ENCODE data around the gene NDP.

- TF ChIP-seq CTCF (IDR thresholded peaks at IDR 0.05) (no peak), POLR2AphosphoS5 (IDR thresholded peaks at IDR 0.05; ENCODE audit: insufficient read depth in 1 of 2, low read depth in 1 of 2) (no peak), POLR2A (IDR thresholded peaks at IDR 0.05) (no peak)
Measured at GRCh38 chrX:43998374-43998773, 25.2 kb upstream of the NDP start.
